Hepatocyte (in vitro differentiated cells): ENCODE results near the gene GNAO1. TPM values are rescaled to one million over a fixed set of nuclear protein-coding genes. Genes with fewer than 3 reads are reported as not detected.

Experiments
- DNase-seq: peaks from one replicate; pipeline ENCODE4 v3.0.0-alpha.2; 2016; ENCODE audit warnings: low spot score
- H2AFZ ChIP-seq: fragments of 200-600 bp; sonication (generic); 2 replicates; pipeline ENCODE4 v1.6.0; 2016; ENCODE audit warnings: antibody characterized with exemption, mild to moderate bottlenecking
- H3K27ac ChIP-seq: fragments of 200-600 bp; sonication (generic); 2 replicates; pipeline ENCODE4 v1.5.1; 2016; ENCODE audit warnings: mild to moderate bottlenecking
- H3K27me3 ChIP-seq: fragments of 200-600 bp; sonication (generic); 2 replicates; pipeline ENCODE4 v1.6.1; 2016
- H3K36me3 ChIP-seq: fragments of 200-600 bp; sonication (generic); replicated peaks from 2 replicates; pipeline ENCODE4 v1.5.1; 2016; ENCODE audit warnings: low read depth; ENCODE audit not compliant: insufficient read depth
- H3K4me1 ChIP-seq: fragments of 200-600 bp; sonication (generic); 2 replicates; pipeline ENCODE4 v1.5.1; 2016; ENCODE audit warnings: mild to moderate bottlenecking, moderate library complexity; ENCODE audit not compliant: insufficient read depth
- H3K4me2 ChIP-seq: fragments of 200-600 bp; sonication (generic); 2 replicates; pipeline ENCODE4 v1.6.0; 2016
- H3K4me3 ChIP-seq: fragments of 200-600 bp; sonication (generic); 2 replicates; pipeline ENCODE4 v1.5.1; 2016; ENCODE audit warnings: mild to moderate bottlenecking
- H3K79me2 ChIP-seq: fragments of 200-600 bp; sonication (generic); 2 replicates; pipeline ENCODE4 v1.6.0; 2017; ENCODE audit warnings: mild to moderate bottlenecking
- H3K9me2 ChIP-seq: fragments of 200-600 bp; sonication (generic); replicated peaks from 2 replicates; pipeline ENCODE4 v1.6.0; 2017; ENCODE audit warnings: mild to moderate bottlenecking; ENCODE audit not compliant: insufficient read depth
- H3K9me3 ChIP-seq: fragments of 200-600 bp; sonication (generic); 2 replicates; pipeline ENCODE4 v1.5.1; 2016; ENCODE audit warnings: low read depth, mild to moderate bottlenecking
- H4K20me1 ChIP-seq: fragments of 200-600 bp; sonication (generic); 2 replicates; pipeline ENCODE4 v1.6.0; 2016; ENCODE audit warnings: mild to moderate bottlenecking; ENCODE audit not compliant: insufficient read depth, poor library complexity, severe bottlenecking
- CTCF ChIP-seq: fragments of 200-600 bp; sonication (generic); IDR thresholded peaks from 2 replicates; pipeline ENCODE4 v1.5.1; 2016; ENCODE audit warnings: antibody characterized with exemption, mild to moderate bottlenecking; ENCODE audit not compliant: poor library complexity
- EZH2 ChIP-seq: fragments of 200-600 bp; sonication (generic); IDR thresholded peaks from 2 replicates; pipeline ENCODE4 v1.6.1; 2016; ENCODE audit warnings: antibody characterized with exemption, mild to moderate bottlenecking, borderline replicate concordance
- EZH2phosphoT487 ChIP-seq: fragments of 200-600 bp; sonication (generic); IDR thresholded peaks from one replicate; pipeline ENCODE4 v1.6.1; 2018; ENCODE audit warnings: antibody characterized with exemption, mild to moderate bottlenecking, low read depth, moderate library complexity; ENCODE audit not compliant: unreplicated experiment, severe bottlenecking
- WGBS: methylation state at CpG from one replicate; pipeline ENCODE4 v1.1.6; 2016; ENCODE audit warnings: low lambda C conversion rate; ENCODE audit errors: missing lambda C conversion rate; 5-methylcytosine and 5-hydroxymethylcytosine counted together
- polyA plus RNA-seq: library from polyadenylated mRNA; unstranded; fragments of >200 nt; fragmentation: Nextera tagmentation; extraction: Ambion mirVana; gene quantifications from 2 replicates; pipeline ENCODE4 v1.2.1, GENCODE V29; 2016
- total RNA-seq: library from RNA; depleted of rRNA; stranded (reverse); fragments of >200 nt; gene quantifications from 2 replicates; pipeline ENCODE4 v1.2.3, GENCODE V29; 2014

GNAO1 gene
- total and polyA plus RNA-seq, 2 experiments from 2014 or later, result 0.77 to 2.2 TPM

- Histone ChIP-seq H3K36me3 (no peaks in the 10 kb centered on the region), H3K9me2 (no peaks in the 10 kb centered on the region), H3K4me1 (no peaks in the 10 kb centered on the region), H3K27ac (no peak overlapping the region), H4K20me1 (no peaks in the 10 kb centered on the region), H3K79me2 (no peaks in the 10 kb centered on the region), H3K9me3 (no peaks in the 10 kb centered on the region), H3K4me2 (no peak overlapping the region), H3K4me3 (no peak overlapping the region), H3K27me3 (peaks cover 51% of the 10 kb centered on the region), H2AFZ (no peak overlapping the region)
- WGBS, result 74% methylated on average over 2 of the region's 2 CpGs
- DNase-seq, result no peak
- no peak for TF ChIP-seq CTCF
- no peak for TF ChIP-seq EZH2phosphoT487
- TF ChIP-seq EZH2, result no peak
These were observed 7.9 kb downstream of the GNAO1 start for GRCh38 chr16:56199164-56199563.

- 56% methylated on average over 1 of the region's 1 CpG for WGBS
- Histone ChIP-seq H4K20me1 (no peaks in the 10 kb centered on the region), H3K27me3 (peaks cover 38% of the 10 kb centered on the region), H3K27ac (no peak overlapping the region), H3K4me3 (no peak overlapping the region), H3K36me3 (no peaks in the 10 kb centered on the region), H2AFZ (no peak overlapping the region), H3K4me2 (no peak overlapping the region), H3K79me2 (no peaks in the 10 kb centered on the region), H3K9me2 (no peaks in the 10 kb centered on the region), H3K9me3 (no peaks in the 10 kb centered on the region), H3K4me1 (no peaks in the 10 kb centered on the region)
- DNase-seq, result no peak
- TF ChIP-seq EZH2phosphoT487, result no peak
- no peak for TF ChIP-seq EZH2
- TF ChIP-seq CTCF, result no peak
These were observed 9.7 kb downstream of the GNAO1 start for GRCh38 chr16:56201030-56201429.

- Histone ChIP-seq H3K27ac (no peak overlapping the region), H4K20me1 (no peaks in the 10 kb centered on the region), H3K36me3 (no peaks in the 10 kb centered on the region), H3K4me1 (no peaks in the 10 kb centered on the region), H3K27me3 (peaks cover 28% of the 10 kb centered on the region), H2AFZ (no peak overlapping the region), H3K9me3 (no peaks in the 10 kb centered on the region), H3K79me2 (no peaks in the 10 kb centered on the region), H3K4me2 (no peak overlapping the region), H3K9me2 (no peaks in the 10 kb centered on the region), H3K4me3 (no peak overlapping the region)
- no peak for DNase-seq
- TF ChIP-seq EZH2, result no peak
- no peak for TF ChIP-seq CTCF
- TF ChIP-seq EZH2phosphoT487, result no peak
These were observed 10.7 kb downstream of the GNAO1 start for GRCh38 chr16:56202036-56202435.

- Histone ChIP-seq H3K9me3 (no peaks in the 10 kb centered on the region), H3K9me2 (no peaks in the 10 kb centered on the region), H3K36me3 (no peaks in the 10 kb centered on the region), H3K4me1 (no peaks in the 10 kb centered on the region), H2AFZ (no peak overlapping the region), H3K4me3 (no peak overlapping the region), H3K27me3 (peaks cover 18% of the 10 kb centered on the region), H3K27ac (no peak overlapping the region), H3K79me2 (no peaks in the 10 kb centered on the region), H4K20me1 (no peaks in the 10 kb centered on the region), H3K4me2 (no peak overlapping the region)
- 47% methylated on average over 1 of the region's 1 CpG for WGBS
- peak; percentile 25 for DNase-seq
- TF ChIP-seq EZH2, result no peak
- no peak for TF ChIP-seq CTCF
- no peak for TF ChIP-seq EZH2phosphoT487
These were observed 11.8 kb downstream of the GNAO1 start for GRCh38 chr16:56203052-56203451.
